ENCODE data around the gene LY9.

GRCh38 chr1:160823296-160823695, 27.3 kb downstream of the LY9 start:
- no peak for TF ChIP-seq CTCF (conservative IDR thresholded peaks at IDR 0.05; ENCODE audit: low read depth, low read length)
- no peak for TF ChIP-seq EZH2 (IDR thresholded peaks at IDR 0.05; ENCODE audit: low read length, unreplicated experiment)
